WTC11 (cell line): ENCODE data around the gene NOP10. TPM values are rescaled to one million over a fixed set of nuclear protein-coding genes. Genes with fewer than 3 reads are reported as not detected.
A peak's percentile ranks its signal among the peaks of the same experiment; 100 is the strongest.
"Not testable (repeated sequence)": the region's sequence is repeated elsewhere in the genome, so short reads cannot be mapped to it uniquely, and the experiment has no call there.

Source experiments
- ATAC-seq: fragments of 200-7000 bp; cut with Tn5 transposase; 2 replicates; pipeline ENCODE4 v1.10.0; 2021; ENCODE audit warnings: mild to moderate bottlenecking, moderate library complexity
- CTCF ChIA-PET: fragments of 300-600 bp; sonication (Branson Sonifier 250); formaldehyde crosslinking; loops from one replicate; lab custom pipeline; 2021; ENCODE audit warnings: antibody characterized with exemption; lab: Charles Lee
- POLR2A ChIA-PET: fragments of 350-600 bp; sonication (Branson Sonifier 250); formaldehyde crosslinking; loops from one replicate; lab custom pipeline; 2021; ENCODE audit warnings: antibody characterized with exemption; lab: Charles Lee
- DNase-seq: peaks from one replicate; pipeline ENCODE4 v3.0.0; 2021; ENCODE audit warnings: low spot score
- H3K27ac Mint-ChIP-seq: 2 replicates; pipeline ENCODE4 v1.8.0; 2021; ENCODE audit warnings: mixed read lengths
- H3K27me3 Mint-ChIP-seq: 2 replicates; pipeline ENCODE4 v1.8.0; 2021; ENCODE audit warnings: low read depth, mild to moderate bottlenecking, moderate library complexity, mixed read lengths
- H3K36me3 Mint-ChIP-seq: 2 replicates; pipeline ENCODE4 v1.8.0; 2021; ENCODE audit warnings: mixed read lengths
- H3K4me1 Mint-ChIP-seq: 2 replicates; pipeline ENCODE4 v1.8.0; 2022; ENCODE audit warnings: mixed read lengths
- H3K4me3 Mint-ChIP-seq: 2 replicates; pipeline ENCODE4 v1.8.0; 2021; ENCODE audit warnings: mild to moderate bottlenecking, moderate library complexity, mixed read lengths
- H3K9me3 Mint-ChIP-seq: 2 replicates; pipeline ENCODE4 v1.8.0; 2021; ENCODE audit warnings: mixed read lengths
- CBFB ChIP-seq: sonication (generic); formaldehyde crosslinking; IDR thresholded peaks from 2 replicates; pipeline ENCODE4 v1.8.1; 2022; ENCODE audit warnings: mild to moderate bottlenecking, low read depth, missing genetic modification reagents
- FOXJ3 ChIP-seq: sonication (generic); formaldehyde crosslinking; IDR thresholded peaks from 2 replicates; pipeline ENCODE4 v1.9.0; 2021; ENCODE audit warnings: missing genetic modification reagents, mild to moderate bottlenecking, borderline replicate concordance
- HMGA2 ChIP-seq: fragments of 250-450 bp; sonication (Bioruptor Pico); IDR thresholded peaks from 2 replicates; pipeline ENCODE4 v1.4.0; 2021; ENCODE audit warnings: mild to moderate bottlenecking, moderate library complexity
- IRF2 ChIP-seq: sonication (generic); formaldehyde crosslinking; IDR thresholded peaks from 2 replicates; pipeline ENCODE4 v1.8.0; 2022; ENCODE audit warnings: low read depth, missing genetic modification reagents, borderline replicate concordance
- NFATC4 ChIP-seq: fragments of 250-450 bp; sonication (Bioruptor Pico); IDR thresholded peaks from 2 replicates; pipeline ENCODE4 v1.9.0; 2021; ENCODE audit warnings: mild to moderate bottlenecking
- NR1H2 ChIP-seq: sonication (generic); formaldehyde crosslinking; IDR thresholded peaks from 2 replicates; pipeline ENCODE4 v1.9.0; 2021; ENCODE audit warnings: mild to moderate bottlenecking, moderate library complexity, missing genetic modification reagents
- NR3C1 ChIP-seq: sonication (generic); formaldehyde crosslinking; conservative IDR thresholded peaks from 2 replicates; pipeline ENCODE4 v1.8.1; 2023; ENCODE audit warnings: low read depth, mild to moderate bottlenecking, missing genetic modification reagents
- SP1 ChIP-seq: sonication (generic); formaldehyde crosslinking; conservative IDR thresholded peaks from 2 replicates; pipeline ENCODE4 v1.8.1; 2022; ENCODE audit warnings: missing genetic modification reagents
- TP53 ChIP-seq: sonication (generic); formaldehyde crosslinking; IDR thresholded peaks from 2 replicates; pipeline ENCODE4 v1.8.1; 2023; ENCODE audit warnings: mild to moderate bottlenecking, missing genetic modification reagents
- ZNF423 ChIP-seq: fragments of 250-450 bp; sonication (Bioruptor Pico); IDR thresholded peaks from 2 replicates; pipeline ENCODE4 v2.1.2; 2022; ENCODE audit warnings: mild to moderate bottlenecking, moderate library complexity
- ZNF671 ChIP-seq: fragments of 250-450 bp; sonication (Bioruptor Pico); IDR thresholded peaks from 2 replicates; pipeline ENCODE4 v1.8.0; 2021; ENCODE audit warnings: mild to moderate bottlenecking
- total RNA-seq: library from RNA; stranded (reverse); gene quantifications from 3 replicates; pipeline ENCODE4 v1.2.3, GENCODE V29; 2021
- TF ChIP-seq, protein P1 (sequence below): sonication (generic); formaldehyde crosslinking; IDR thresholded peaks from 2 replicates; pipeline ENCODE4 v1.8.0; 2023; ENCODE audit warnings: mild to moderate bottlenecking, missing genetic modification reagents
- TF ChIP-seq, protein P2 (sequence below): fragments of 250-450 bp; sonication (Bioruptor Pico); conservative IDR thresholded peaks from 2 replicates; pipeline ENCODE4 v1.9.0; 2021; ENCODE audit warnings: mild to moderate bottlenecking
- TF ChIP-seq, protein P3 (sequence below): sonication (generic); formaldehyde crosslinking; conservative IDR thresholded peaks from 2 replicates; pipeline ENCODE4 v1.8.1; 2023; ENCODE audit warnings: mild to moderate bottlenecking, low read depth, missing genetic modification reagents, moderate library complexity

Gene NOP10
- total RNA-seq, 1 experiment from 2014 or later = 220 TPM

DNA sequence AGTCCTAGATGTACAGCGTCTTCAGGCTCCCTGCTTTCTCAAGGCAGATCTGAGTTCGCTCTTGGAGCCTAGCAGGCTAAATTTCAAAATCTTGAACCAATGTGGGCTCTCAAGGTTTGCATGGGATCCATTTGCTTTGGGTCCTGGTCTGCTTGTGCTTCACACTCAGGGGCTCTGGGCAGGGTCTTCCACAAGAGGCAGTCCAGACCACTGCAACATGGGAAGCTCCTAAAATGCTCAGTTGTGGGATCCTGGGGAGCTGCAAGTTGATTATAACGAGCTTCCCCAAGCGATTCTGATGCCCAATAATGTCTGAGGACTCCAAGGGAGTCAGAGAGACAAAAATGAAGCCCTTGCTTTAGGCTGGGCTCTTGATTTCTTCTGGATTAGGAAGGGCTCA is 6.8 kb upstream of the NOP10 start (continued):
- TF ChIP-seq, protein P1, sequence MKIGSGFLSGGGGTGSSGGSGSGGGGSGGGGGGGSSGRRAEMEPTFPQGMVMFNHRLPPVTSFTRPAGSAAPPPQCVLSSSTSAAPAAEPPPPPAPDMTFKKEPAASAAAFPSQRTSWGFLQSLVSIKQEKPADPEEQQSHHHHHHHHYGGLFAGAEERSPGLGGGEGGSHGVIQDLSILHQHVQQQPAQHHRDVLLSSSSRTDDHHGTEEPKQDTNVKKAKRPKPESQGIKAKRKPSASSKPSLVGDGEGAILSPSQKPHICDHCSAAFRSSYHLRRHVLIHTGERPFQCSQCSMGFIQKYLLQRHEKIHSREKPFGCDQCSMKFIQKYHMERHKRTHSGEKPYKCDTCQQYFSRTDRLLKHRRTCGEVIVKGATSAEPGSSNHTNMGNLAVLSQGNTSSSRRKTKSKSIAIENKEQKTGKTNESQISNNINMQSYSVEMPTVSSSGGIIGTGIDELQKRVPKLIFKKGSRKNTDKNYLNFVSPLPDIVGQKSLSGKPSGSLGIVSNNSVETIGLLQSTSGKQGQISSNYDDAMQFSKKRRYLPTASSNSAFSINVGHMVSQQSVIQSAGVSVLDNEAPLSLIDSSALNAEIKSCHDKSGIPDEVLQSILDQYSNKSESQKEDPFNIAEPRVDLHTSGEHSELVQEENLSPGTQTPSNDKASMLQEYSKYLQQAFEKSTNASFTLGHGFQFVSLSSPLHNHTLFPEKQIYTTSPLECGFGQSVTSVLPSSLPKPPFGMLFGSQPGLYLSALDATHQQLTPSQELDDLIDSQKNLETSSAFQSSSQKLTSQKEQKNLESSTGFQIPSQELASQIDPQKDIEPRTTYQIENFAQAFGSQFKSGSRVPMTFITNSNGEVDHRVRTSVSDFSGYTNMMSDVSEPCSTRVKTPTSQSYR (CRISPR knock-in tag) = no peak
- no peak for TF ChIP-seq FOXJ3 (CRISPR knock-in tag)
- TF ChIP-seq CBFB (CRISPR knock-in tag) = no peak
- TF ChIP-seq NFATC4 (CRISPR knock-in tag) = no peak
- no peak for TF ChIP-seq TP53 (CRISPR knock-in tag)
- TF ChIP-seq NR1H2 (CRISPR knock-in tag) = no peak
- TF ChIP-seq, protein P2, sequence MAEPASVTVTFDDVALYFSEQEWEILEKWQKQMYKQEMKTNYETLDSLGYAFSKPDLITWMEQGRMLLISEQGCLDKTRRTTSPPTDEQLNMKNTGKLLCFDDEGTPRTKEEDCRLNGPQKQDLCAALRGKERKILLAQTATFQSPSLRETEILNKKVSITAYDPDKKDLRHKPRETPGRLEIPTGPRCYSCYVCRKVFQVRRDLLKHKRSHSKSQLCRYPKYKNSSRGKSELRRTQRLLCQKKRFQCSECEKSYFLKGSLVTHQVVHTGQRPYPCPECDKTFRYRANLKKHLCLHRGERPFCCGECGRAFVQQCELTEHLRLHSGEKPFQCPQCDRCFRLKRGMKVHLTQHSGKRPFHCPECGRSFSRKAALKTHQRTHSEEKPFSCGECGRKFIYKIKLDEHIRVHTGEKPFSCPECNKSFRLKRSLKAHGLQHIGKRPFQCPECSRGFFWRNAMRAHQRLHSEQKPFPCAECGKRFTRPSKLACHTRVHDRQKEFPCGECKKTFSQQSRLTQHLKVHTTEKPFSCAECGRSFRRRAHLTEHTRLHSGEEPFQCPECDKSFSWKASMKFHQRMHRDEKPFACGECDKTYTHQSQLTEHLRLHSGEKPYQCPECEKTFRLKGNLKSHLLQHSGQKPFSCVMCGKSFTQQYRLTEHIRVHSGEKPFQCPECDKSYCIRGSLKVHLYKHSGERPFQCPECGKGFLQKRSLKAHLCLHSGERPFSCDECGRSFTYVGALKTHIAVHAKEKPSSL = no peak
- TF ChIP-seq HMGA2 (CRISPR knock-in tag) = no peak
- TF ChIP-seq SP1 (CRISPR knock-in tag) = no peak

DNA sequence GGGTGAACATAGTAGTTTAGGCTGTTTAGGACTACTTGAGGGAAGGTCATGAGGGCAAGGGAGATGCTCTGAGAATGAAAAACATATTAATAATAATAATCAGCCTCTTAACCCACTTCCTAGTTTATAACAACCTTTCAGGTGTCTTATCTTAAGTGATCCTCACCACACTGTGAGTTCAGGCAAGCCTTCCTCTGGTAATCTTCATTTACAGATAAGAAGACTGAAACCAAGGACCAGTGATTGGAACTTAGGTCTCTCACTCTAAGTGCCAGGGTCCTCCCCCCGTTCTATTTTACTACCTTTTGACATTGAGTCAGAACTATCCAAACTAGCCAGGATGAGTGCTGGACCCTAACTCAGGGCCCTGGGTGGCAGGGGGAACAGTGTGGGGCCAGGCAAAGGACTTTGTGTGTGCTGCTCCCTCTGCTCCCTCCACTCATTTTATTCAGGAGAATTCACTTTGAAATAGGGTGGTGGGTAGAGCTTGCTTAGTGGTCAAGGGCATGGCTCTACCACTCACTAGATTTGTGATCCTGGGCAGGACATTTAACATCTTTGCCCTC is 5.9 kb upstream of the NOP10 start:
- no peak overlapping the region for H3K4me3 Mint-ChIP-seq
- H3K27ac Mint-ChIP-seq = no peak overlapping the region
- DNase-seq (no peak), ATAC-seq (no peak)
- TF ChIP-seq ZNF423 (CRISPR knock-in tag) = no peak
- TF ChIP-seq ZNF671 (CRISPR knock-in tag) = no peak
- peaks cover 17% of the 10 kb centered on the region for H3K4me1 Mint-ChIP-seq
- H3K9me3 Mint-ChIP-seq = no peaks in the 10 kb centered on the region
- ChIA-PET CTCF (interaction anchor here (1.3 kb wide), 1 partner anchor 10 kb away, joined by 4 read pairs; no protein-coding TSS in a partner anchor), POLR2A (no interaction called here)
- H3K36me3 Mint-ChIP-seq = 0 out of 2 replicates have a peak, but pooled peaks cover 3% of the 10 kb centered on the region
- H3K27me3 Mint-ChIP-seq = no peaks in the 10 kb centered on the region

DNA sequence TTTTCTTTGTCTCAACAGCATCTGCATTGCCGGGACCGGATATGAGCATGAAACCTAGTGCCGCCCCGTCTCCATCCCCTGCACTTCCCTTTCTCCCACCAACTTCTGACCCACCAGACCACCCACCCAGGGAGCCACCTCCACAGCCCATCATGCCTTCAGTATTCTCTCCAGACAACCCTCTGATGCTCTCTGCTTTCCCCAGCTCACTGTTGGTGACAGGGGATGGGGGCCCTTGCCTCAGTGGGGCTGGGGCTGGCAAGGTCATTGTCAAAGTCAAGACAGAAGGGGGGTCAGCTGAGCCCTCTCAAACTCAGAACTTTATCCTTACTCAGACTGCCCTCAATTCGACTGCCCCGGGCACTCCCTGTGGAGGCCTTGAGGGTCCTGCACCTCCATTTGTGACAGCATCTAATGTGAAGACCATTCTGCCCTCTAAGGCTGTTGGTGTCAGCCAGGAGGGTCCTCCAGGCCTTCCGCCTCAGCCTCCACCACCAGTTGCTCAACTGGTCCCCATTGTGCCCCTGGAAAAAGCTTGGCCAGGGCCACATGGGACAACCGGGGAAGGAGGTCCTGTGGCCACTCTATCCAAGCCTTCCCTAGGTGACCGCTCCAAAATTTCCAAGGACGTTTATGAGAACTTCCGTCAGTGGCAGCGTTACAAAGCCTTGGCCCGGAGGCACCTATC is 5.2 kb upstream of the NOP10 start:
- ChIA-PET POLR2A (no interaction called here), CTCF (no interaction called here)
- DNase-seq = no peak

DNA sequence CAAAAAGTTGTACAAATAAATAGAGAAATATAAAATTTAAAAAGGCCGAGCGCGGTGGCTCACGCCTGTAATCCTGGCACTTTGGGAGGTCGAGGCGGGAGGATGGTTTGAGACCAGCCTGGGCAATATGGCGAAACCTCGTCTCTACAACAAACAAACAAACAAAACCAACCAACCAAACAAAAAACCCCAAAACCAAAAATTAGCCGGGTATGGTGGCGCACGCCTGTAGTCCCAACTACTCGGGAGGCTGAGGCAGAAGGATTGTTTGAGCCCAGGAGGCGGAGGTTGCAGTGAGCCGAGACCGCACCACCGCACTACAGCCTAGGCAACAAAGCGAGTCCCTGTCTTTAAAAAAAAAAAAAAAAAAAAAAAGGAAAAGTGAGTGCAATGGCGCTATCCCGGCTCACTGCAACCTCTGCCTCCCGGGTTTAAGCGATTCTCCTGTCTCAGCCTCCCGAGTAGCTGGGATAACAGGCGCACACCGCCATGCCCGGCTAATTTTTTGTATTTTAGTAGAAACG is 661 bp downstream of the NOP10 start:
- ATAC-seq, H3K4me3 Mint-ChIP-seq, H3K27me3 Mint-ChIP-seq, DNase-seq, H3K9me3 Mint-ChIP-seq: not testable (repeated sequence)
- H3K36me3 Mint-ChIP-seq = peaks cover 25% of the 10 kb centered on the region
- H3K4me1 Mint-ChIP-seq = peaks cover 30% of the 10 kb centered on the region
- ChIA-PET POLR2A (interaction anchor here (0.9 to 1.6 kb wide), 4 partner anchors 14 to 246 kb away, joined by 3 to 8 read pairs (median 5); partner anchors contain the start of gene LPCAT4), CTCF (interaction anchor here (0.6 to 2.1 kb wide), 10 partner anchors 16 to 233 kb away, joined by 4 to 27 read pairs (median 5); partner anchors contain the start of gene LPCAT4)
- H3K27ac Mint-ChIP-seq = peak overlapping the region; percentile 85

More for the DNA sequence above, 5.2 kb upstream of the NOP10 start:
- no peaks in the 10 kb centered on the region for H3K27me3 Mint-ChIP-seq
- H3K27ac Mint-ChIP-seq = no peak overlapping the region
- no peak overlapping the region for H3K4me3 Mint-ChIP-seq
- H3K9me3 Mint-ChIP-seq = no peaks in the 10 kb centered on the region
- no peaks in the 10 kb centered on the region for H3K36me3 Mint-ChIP-seq
- peaks cover 14% of the 10 kb centered on the region for H3K4me1 Mint-ChIP-seq
- ATAC-seq = no peak
- no peak for TF ChIP-seq IRF2
- TF ChIP-seq, protein P3, sequence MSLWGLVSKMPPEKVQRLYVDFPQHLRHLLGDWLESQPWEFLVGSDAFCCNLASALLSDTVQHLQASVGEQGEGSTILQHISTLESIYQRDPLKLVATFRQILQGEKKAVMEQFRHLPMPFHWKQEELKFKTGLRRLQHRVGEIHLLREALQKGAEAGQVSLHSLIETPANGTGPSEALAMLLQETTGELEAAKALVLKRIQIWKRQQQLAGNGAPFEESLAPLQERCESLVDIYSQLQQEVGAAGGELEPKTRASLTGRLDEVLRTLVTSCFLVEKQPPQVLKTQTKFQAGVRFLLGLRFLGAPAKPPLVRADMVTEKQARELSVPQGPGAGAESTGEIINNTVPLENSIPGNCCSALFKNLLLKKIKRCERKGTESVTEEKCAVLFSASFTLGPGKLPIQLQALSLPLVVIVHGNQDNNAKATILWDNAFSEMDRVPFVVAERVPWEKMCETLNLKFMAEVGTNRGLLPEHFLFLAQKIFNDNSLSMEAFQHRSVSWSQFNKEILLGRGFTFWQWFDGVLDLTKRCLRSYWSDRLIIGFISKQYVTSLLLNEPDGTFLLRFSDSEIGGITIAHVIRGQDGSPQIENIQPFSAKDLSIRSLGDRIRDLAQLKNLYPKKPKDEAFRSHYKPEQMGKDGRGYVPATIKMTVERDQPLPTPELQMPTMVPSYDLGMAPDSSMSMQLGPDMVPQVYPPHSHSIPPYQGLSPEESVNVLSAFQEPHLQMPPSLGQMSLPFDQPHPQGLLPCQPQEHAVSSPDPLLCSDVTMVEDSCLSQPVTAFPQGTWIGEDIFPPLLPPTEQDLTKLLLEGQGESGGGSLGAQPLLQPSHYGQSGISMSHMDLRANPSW = no peak
- no peak for TF ChIP-seq NR3C1
- no peak for TF ChIP-seq HMGA2 (CRISPR knock-in tag)
- no peak for TF ChIP-seq NFATC4 (CRISPR knock-in tag)
